ENCODE results near the gene CACNA1H. TPM values are rescaled to one million over a fixed set of nuclear protein-coding genes. Genes with fewer than 3 reads are reported as not detected.

The CACNA1H gene
- total and polyA plus RNA-seq, 2 of the 8 experiments (the other 6 are each of a cell fraction or from before 2014, with no cell fraction given) = 14.0 to 28.7 TPM

DNA sequence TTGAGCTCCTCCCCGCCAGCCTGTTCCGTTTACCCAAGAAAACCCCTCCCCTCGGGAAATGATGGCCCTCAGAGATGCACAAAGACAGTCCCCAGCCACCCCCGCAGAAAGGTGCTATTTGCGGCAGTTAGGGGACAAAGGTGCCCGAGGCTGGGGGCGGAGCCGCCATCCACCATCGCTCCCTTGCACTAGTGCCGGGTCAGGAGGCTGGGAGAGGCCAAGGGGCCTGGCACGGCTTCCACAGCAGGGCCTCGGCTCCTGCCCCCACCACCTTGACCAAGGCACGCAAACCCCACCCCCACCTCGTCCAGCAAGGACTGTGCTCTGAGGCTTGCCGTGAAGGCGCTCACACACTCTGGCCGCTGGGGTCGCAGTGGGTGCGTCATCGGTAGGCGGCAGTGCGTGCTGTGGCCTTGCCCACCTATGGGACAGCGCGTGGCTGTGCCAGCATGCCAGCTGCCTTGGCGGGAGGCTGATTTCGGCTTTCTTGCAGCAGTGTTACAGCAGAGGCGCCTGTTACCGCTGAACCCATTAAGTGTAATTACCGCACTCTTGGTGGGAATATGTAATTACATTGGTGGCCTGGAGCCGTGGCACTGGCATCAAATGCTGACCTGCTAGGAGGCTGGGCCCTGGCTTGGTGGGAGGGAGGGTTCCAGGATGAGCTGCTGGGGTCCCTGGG lies 40.4 kb downstream of the CACNA1H start (continued):
- TF ChIP-seq, protein P1, sequence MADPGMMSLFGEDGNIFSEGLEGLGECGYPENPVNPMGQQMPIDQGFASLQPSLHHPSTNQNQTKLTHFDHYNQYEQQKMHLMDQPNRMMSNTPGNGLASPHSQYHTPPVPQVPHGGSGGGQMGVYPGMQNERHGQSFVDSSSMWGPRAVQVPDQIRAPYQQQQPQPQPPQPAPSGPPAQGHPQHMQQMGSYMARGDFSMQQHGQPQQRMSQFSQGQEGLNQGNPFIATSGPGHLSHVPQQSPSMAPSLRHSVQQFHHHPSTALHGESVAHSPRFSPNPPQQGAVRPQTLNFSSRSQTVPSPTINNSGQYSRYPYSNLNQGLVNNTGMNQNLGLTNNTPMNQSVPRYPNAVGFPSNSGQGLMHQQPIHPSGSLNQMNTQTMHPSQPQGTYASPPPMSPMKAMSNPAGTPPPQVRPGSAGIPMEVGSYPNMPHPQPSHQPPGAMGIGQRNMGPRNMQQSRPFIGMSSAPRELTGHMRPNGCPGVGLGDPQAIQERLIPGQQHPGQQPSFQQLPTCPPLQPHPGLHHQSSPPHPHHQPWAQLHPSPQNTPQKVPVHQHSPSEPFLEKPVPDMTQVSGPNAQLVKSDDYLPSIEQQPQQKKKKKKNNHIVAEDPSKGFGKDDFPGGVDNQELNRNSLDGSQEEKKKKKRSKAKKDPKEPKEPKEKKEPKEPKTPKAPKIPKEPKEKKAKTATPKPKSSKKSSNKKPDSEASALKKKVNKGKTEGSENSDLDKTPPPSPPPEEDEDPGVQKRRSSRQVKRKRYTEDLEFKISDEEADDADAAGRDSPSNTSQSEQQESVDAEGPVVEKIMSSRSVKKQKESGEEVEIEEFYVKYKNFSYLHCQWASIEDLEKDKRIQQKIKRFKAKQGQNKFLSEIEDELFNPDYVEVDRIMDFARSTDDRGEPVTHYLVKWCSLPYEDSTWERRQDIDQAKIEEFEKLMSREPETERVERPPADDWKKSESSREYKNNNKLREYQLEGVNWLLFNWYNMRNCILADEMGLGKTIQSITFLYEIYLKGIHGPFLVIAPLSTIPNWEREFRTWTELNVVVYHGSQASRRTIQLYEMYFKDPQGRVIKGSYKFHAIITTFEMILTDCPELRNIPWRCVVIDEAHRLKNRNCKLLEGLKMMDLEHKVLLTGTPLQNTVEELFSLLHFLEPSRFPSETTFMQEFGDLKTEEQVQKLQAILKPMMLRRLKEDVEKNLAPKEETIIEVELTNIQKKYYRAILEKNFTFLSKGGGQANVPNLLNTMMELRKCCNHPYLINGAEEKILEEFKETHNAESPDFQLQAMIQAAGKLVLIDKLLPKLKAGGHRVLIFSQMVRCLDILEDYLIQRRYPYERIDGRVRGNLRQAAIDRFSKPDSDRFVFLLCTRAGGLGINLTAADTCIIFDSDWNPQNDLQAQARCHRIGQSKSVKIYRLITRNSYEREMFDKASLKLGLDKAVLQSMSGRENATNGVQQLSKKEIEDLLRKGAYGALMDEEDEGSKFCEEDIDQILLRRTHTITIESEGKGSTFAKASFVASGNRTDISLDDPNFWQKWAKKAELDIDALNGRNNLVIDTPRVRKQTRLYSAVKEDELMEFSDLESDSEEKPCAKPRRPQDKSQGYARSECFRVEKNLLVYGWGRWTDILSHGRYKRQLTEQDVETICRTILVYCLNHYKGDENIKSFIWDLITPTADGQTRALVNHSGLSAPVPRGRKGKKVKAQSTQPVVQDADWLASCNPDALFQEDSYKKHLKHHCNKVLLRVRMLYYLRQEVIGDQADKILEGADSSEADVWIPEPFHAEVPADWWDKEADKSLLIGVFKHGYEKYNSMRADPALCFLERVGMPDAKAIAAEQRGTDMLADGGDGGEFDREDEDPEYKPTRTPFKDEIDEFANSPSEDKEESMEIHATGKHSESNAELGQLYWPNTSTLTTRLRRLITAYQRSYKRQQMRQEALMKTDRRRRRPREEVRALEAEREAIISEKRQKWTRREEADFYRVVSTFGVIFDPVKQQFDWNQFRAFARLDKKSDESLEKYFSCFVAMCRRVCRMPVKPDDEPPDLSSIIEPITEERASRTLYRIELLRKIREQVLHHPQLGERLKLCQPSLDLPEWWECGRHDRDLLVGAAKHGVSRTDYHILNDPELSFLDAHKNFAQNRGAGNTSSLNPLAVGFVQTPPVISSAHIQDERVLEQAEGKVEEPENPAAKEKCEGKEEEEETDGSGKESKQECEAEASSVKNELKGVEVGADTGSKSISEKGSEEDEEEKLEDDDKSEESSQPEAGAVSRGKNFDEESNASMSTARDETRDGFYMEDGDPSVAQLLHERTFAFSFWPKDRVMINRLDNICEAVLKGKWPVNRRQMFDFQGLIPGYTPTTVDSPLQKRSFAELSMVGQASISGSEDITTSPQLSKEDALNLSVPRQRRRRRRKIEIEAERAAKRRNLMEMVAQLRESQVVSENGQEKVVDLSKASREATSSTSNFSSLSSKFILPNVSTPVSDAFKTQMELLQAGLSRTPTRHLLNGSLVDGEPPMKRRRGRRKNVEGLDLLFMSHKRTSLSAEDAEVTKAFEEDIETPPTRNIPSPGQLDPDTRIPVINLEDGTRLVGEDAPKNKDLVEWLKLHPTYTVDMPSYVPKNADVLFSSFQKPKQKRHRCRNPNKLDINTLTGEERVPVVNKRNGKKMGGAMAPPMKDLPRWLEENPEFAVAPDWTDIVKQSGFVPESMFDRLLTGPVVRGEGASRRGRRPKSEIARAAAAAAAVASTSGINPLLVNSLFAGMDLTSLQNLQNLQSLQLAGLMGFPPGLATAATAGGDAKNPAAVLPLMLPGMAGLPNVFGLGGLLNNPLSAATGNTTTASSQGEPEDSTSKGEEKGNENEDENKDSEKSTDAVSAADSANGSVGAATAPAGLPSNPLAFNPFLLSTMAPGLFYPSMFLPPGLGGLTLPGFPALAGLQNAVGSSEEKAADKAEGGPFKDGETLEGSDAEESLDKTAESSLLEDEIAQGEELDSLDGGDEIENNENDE (IDR thresholded peaks at IDR 0.05; ENCODE audit: insufficient replicate concordance, low read length) = no peak
- no peak for TF ChIP-seq POLR2A (IDR thresholded peaks at IDR 0.05; ENCODE audit: control extremely low read depth in 1 of 2, low read depth in 2 of 2, low read length in 2 of 2)
- TF ChIP-seq CEBPB (IDR thresholded peaks at IDR 0.05; ENCODE audit: low read depth, low read length) = no peak
- TF ChIP-seq GABPA (IDR thresholded peaks at IDR 0.05; ENCODE audit: borderline replicate concordance, insufficient read depth, low read length) = no peak
- TF ChIP-seq SIN3A (conservative IDR thresholded peaks at IDR 0.05 in 1 of 2, IDR thresholded peaks at IDR 0.05 in 1 of 2; ENCODE audit: low read depth in 1 of 2, low read length in 2 of 2) = no peak
- TF ChIP-seq, protein P2, sequence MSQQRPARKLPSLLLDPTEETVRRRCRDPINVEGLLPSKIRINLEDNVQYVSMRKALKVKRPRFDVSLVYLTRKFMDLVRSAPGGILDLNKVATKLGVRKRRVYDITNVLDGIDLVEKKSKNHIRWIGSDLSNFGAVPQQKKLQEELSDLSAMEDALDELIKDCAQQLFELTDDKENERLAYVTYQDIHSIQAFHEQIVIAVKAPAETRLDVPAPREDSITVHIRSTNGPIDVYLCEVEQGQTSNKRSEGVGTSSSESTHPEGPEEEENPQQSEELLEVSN (IDR thresholded peaks at IDR 0.05) = no peak
- TF ChIP-seq MAFK (IDR thresholded peaks at IDR 0.05; ENCODE audit: low read depth, low read length) = no peak
- no peak for TF ChIP-seq CBX8 (IDR thresholded peaks at IDR 0.05; ENCODE audit: borderline replicate concordance, low read depth, low read length)
- no peak for TF ChIP-seq TBP (IDR thresholded peaks at IDR 0.05; ENCODE audit: low read depth, low read length)
